NOMO-1 treated with DMSO at 0.1 percent for 48 hours (cell line): ENCODE measurements around the gene ZYG11A.

Source experiments
- DNase-seq: peaks from one replicate; lab custom pipeline; 2025; ENCODE audit not compliant: unreplicated experiment; lab: John Stamatoyannopoulos, UW

ZYG11A gene

GRCh38 chr1:52917156-52917555, 74.6 kb downstream of the ZYG11A start:
- DNase-seq, result no peak

DNA sequence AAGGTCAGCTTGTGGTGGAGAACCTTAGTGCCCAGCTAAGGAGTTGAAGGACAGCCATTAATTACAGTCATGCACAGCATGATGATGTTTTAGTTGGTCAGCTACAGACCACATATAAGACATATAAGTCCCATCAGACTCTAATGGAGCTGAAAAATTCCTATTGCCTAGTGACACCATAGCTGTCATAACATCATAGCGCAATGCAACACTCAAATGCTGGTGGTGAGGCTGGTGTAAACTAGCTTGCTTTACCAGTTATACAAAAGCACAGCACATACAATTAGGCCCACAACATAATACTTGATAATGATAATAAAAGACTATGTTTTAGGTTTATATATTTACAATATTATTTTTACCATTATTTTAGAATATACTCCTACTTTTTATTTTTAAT, 75.0 kb downstream of the ZYG11A start:
- no peak for DNase-seq

DNA sequence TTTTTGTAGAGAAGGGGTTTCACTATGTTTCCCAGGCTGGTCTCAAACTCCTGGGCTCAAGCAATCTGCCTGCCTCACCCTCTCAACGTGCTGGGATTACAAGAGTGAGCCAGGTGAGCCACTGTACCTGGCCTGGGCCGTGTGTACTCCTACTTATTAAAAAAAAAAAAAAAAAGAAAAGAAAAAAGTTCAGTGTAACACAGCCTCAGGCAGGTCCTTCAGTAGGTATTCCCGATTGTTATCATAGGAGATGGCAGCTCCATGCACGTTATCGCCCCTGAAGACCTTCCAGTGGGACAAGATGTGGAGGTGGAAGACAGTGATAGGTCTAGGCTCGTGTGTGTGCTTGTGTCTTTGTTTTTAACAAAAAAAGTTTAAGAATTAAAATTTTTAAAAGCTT, 75.6 kb downstream of the ZYG11A start:
- no peak for DNase-seq

DNA sequence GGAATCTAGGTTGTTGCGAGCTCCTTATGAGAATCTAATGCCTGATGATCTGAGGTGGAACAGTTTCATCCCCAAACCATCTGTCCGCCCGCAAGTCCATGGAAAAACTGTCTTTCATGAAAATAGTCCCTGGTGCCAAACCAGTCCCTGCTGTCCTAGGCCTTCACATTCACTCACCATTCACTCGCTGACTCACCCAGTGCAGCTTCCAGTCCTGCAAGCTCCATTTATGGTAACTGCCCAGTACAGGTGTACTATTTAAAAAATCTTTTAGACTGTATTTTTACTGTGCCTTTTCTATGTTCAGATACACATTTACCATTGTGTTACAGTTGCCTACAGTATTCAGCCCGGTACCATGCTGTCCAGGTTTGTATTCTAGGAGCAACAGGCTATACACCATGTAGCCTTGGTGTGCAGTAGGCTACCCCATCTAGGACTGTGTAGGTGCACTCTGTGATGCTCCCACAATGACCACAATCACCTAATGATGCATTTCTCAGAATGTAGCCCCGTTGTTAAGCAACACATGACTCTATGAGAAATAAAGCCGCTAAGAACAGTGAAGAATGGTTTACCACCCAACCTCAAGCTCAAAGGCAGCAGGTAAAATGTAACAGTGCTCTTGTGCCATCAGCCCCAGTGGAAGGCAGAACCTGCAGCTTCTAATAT, 76.6 kb downstream of the ZYG11A start:
- DNase-seq, result no peak

GRCh38 chr1:52919723-52920483, 77.3 kb downstream of the ZYG11A start:
- no peak for DNase-seq

DNA sequence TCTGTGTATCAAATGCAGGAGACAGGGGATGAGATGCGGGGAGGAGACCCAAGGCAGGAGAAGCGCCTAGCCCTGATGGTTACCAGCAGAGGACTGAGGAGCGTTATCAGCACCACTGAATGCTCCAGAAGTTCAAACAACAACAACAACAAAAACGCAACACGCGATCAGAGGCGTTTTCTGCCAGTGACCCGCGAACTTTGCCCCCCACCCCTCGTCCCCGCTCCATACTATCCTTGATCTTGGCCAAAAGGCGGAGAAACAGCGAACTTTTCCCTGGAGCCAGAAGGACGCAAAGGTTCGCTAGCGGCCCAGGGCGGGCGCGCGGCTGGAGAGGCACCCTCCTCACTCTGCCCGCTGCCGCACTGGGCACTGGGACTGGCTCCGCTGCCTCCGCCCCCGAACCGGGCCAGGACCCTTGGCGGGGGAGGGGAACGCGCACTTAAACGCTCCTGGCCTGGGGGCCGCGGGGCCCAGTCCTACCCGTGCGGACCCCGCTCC, 78.3 kb downstream of the ZYG11A start:
- DNase-seq, result no peak

GRCh38 chr1:52925571-52926005, 83.0 kb downstream of the ZYG11A start:
- DNase-seq, result no peak

DNA sequence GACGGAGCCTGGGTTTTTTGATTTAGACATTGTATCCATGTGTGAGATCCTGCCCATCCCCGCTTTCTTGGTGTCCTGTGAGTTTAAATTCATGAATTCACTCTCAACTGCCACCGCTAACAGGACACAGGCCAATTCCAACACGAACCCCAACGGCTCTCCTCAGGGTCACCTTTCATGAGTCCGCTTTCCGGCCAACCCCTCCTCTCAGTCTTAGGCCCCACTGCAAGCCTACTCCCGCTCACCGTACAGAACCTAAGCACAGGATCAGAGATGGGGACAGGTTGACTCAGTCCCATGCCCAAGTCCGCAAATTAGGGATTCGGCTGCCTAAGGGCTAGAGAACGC, 84.3 kb downstream of the ZYG11A start:
- no peak for DNase-seq

DNA sequence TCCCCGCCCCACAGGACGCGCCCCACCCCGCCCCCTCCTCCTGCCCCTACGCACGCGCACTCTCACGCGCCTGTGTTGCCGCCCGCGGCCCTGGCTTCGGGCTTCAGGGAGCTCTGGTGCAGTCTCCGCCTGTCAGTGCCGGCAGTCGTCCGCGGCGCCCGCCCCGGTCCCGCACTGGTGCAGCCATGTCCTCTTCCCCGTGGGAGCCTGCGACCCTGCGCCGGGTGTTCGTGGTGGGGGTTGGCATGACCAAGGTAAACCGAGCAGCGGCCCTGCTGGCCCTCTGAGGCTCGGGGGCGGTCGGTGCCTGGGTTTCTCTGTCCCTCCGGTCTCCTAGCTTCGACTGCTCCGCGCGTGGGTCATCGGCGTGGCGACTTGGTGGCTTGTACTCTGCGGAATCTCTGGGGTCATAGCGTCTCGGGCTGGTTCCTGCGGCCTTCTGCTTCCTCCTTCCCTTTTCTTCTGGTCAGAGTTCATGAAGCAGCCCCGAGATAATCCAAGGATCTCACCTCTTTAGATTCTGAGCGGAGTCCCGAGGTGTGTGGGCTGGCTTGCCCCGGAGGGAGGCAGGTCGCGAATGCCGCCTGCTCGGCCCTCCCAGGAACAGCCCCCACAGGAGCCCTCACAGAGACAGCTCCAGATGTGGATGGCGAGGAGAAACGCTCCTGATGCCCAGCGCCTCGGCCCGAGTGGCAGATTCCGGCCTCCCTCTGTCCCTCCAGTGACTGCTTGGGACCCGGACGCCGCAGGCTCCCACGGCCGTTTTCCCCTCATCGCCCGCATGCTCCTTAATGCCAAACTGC, 84.9 kb downstream of the ZYG11A start, which contains the start of gene SCP2:
Gene SCP2, plus strand, starts transcription at position 65 of the 803 bp plus-strand sequence. Its CDS starts 121 bp downstream, at position 186.
- DNase-seq, result peak; percentile 39

GRCh38 chr1:52928015-52928404, 85.5 kb downstream of the ZYG11A start:
- DNase-seq, result no peak

- DNase-seq, result no peak
Observed at GRCh38 chr1:52929019-52929418, 86.5 kb downstream of the ZYG11A start.

- no peak for DNase-seq
Observed at GRCh38 chr1:52937433-52938182, 95.0 kb downstream of the ZYG11A start.

DNA sequence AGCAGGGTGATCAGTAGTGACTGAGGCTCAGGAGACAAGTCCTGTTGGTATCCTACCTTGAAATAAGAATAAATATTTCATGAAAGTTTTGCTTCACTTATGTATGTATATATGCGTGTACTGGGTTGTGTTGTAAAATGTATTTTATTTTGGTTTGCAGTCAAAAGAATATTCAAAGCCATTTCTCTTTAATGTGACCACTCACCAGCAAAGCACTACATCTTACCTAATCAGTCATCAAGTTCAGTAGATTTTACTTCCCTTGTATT, 95.6 kb downstream of the ZYG11A start:
- no peak for DNase-seq

- no peak for DNase-seq
Observed at GRCh38 chr1:52943876-52944416, 101.4 kb downstream of the ZYG11A start.

GRCh38 chr1:52944566-52944965, 102.0 kb downstream of the ZYG11A start:
- no peak for DNase-seq
